SW 1271 (cell line): ENCODE results near the gene SPTBN2.

ENCODE experiments used
- DNase-seq, 2 experiments: peaks; one replicate each; lab custom pipeline; 2025; lab: John Stamatoyannopoulos, UW

The SPTBN2 gene

GRCh38 chr11:66728693-66729385 is at the start of gene SPTBN2:
TSS of gene SPTBN2 (minus strand) at chr11:66729216. CDS start at chr11:66721240, 7,976 bp downstream.
- no peak for DNase-seq

DNA sequence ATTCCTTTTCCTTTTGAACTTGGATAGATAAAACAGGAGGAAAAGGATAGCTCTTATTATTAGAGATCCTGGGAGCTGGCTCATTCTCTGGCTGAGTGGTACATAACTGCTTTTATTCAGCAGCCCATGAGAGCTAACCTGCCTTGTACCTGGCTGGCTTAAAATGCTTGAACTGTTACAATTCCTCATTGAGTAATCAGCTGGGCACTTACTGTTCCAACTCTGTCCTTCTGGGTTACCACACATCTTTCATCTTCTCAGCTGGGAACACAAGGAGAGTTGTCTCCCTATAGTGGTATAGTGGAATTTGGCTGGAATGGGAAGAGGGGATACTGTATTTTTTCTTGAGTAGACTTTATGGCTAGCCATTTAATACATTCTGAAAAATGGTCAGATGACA is 39.8 kb upstream of the SPTBN2 start:
- DNase-seq: no peak

GRCh38 chr11:66768088-66768521 is 39.1 kb upstream of the SPTBN2 start:
- DNase-seq: no peak

DNA sequence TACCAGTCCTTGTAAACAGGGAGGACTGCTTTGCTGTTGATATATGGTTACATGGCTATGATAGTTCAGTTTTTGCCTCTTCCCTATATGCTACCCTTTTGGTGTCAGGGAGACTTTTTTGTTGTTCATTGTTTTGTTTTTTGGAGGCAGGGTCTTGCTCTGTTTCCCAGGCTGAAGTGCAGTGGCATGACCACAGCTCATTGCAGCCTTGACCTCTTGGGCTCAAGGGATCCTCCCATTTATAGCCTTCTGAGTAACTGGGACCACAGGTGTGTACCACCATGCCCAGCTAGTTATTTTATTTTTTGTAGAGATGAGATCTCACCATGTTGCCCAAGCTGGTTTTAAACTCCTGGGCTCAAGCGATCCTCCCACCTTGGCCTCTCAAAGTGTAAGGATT is 38.6 kb upstream of the SPTBN2 start:
- no peak for DNase-seq

- DNase-seq: no peak
Observed at GRCh38 chr11:66766681-66767080, 37.7 kb upstream of the SPTBN2 start.

DNA sequence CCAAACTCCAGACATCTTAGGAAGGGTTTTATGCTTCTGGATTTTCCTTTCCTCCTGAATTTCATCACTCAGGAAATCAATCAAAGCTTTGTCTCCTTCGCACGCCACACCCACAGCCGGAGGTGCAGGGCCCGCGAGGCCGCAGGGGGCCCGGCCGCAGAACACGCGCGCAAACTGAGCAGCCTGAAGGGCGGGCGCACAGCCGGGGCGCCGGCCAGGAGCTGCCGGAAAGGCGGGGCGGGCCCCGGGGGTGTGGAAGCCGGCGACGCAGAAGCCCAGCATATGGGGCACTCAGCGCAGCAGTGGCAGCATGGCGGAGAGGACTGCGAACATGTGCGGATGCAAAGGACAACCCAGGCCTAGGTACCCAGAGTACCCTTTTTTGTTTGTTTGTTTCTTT is 33.1 kb upstream of the SPTBN2 start:
- no peak for DNase-seq

DNA sequence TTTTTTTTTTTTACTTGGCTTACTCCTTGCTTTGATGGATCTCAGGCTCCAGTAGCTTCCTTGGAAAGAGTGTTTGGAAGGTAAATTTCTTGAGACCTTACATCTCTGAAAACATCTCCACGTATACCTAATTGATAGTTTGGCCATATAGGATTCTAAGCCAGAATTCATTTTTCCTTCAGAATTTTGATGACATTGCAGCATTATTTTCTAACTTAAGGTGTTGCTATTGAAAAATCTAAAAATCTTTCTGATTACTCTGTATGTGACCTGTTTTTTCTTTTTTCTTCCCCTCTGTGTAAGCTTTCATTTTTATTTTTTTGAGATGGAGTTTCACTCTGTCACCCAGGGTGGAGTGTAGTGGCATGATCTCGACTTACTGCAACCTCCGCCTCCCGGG is 23.1 kb upstream of the SPTBN2 start:
- DNase-seq: no peak

GRCh38 chr11:66749091-66749490 is 20.1 kb upstream of the SPTBN2 start:
- no peak for DNase-seq

GRCh38 chr11:66747480-66747879 is 18.5 kb upstream of the SPTBN2 start:
- DNase-seq: no peak

- DNase-seq: peak in 1 of 2 experiments; percentile 39
Observed at GRCh38 chr11:66745356-66746235, 16.6 kb upstream of the SPTBN2 start.

DNA sequence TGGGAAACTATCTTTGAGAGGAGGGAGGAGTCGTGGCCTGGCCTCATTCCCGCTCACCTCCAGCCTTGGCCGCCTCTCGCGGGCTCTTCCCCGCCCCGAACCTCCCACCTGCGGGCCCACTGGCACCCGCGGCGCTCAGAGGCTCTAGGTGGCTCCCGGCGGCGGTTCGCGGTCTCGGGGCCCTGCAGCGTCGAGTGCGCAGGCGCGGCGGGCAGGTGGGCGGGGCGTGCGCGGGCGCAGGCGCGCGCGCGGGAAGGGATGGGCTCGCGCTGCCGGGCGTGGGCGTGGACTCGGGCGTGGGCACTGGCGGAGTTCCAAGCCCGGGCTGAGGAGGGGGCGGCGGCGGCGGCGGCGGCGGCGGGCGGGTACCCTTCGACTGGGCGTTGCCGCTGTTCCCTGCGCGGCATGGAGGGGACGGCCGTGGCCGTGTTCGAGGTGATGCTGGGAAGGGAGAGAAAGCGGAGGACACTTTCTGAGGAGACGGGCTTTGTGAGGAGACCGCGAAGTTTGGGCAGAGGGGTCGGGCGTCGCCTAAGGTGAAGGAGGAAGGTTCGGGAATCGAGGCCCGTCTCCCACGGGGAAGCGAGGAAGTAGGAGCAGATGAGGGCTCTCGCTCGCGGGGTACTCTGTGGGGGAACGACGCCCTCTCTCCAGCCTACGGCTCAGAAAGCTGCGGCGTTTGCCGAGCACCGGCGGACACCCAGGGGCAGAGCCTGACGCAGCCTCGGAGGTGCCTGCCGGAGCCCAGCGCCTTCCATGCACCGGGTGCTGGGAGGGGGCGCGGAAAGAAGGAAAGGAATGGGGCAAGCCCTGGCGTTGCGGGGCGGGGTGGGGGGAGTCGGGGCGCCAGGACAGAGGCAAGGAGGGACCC is 15.7 kb upstream of the SPTBN2 start:
- DNase-seq: peak; percentile 66 to 68

GRCh38 chr11:66743271-66743968 is 14.4 kb upstream of the SPTBN2 start:
- no peak for DNase-seq

DNA sequence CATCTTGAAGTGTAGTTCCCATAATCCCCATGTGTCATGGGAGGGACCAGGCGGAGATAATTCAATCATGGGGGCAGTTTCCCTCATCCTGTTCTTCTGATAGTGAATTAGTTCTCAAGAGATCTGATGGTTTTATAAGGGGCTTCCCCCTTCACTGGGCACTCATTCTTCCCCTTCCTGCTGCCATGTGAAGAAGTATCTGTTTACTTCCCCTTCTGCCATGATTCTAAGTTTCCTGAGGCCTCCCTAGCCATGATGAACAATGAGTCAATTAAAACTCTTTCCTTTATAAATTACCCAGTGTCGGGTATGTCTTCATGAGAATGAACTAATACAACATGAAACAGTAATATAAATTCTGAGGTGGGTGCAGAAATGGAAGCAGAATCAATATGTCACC is 12.1 kb upstream of the SPTBN2 start:
- no peak for DNase-seq

DNA sequence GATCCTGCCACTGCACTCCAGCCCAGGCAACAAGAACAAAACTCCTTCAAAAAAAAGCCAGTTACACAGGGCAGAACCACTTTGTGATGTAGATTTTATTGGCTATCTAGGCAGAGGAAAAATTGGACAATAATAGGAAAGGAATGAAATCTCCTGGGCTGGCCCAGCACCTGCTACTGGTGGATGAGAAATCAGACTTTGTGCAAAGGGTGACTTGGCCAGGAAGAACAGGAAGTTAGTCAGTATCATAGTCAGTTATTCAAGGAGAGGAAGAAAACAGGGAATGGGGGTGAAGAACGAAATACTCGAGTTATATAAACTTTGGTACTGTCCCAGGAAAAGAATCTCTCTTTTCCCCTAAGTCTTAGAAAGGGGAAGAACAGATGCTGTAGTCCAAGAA is 11.0 kb upstream of the SPTBN2 start:
- peak in 1 of 2 experiments; percentile 21 for DNase-seq

- DNase-seq: no peak
Observed at GRCh38 chr11:66734215-66734614, 5.2 kb upstream of the SPTBN2 start.

- no peak for DNase-seq
Observed at GRCh38 chr11:66729447-66729846, 431 bp upstream of the SPTBN2 start.

- DNase-seq: no peak
Observed at GRCh38 chr11:66728038-66728692, 851 bp downstream of the SPTBN2 start.

- no peak for DNase-seq
Observed at GRCh38 chr11:66727282-66728037, 1.6 kb downstream of the SPTBN2 start.

DNA sequence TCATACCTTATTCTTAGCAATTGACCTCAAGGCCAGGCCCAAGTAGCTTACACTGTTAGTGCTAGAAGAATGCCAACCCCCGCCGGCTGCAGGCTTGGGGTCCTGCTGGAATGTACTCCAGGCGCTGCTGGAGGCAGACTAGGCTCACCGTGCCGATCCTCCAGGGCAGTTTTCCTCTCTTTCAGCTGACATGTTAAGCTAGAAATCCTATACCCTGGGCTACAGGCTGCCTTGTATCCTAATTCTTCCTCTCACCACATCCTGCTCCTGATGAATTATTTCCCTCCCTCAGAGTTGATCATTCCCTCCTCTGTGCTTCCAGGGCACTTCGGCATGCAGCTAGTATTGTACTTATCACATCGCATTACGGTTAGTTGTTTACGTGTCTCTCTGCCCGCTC is 3.4 kb downstream of the SPTBN2 start:
- no peak for DNase-seq

DNA sequence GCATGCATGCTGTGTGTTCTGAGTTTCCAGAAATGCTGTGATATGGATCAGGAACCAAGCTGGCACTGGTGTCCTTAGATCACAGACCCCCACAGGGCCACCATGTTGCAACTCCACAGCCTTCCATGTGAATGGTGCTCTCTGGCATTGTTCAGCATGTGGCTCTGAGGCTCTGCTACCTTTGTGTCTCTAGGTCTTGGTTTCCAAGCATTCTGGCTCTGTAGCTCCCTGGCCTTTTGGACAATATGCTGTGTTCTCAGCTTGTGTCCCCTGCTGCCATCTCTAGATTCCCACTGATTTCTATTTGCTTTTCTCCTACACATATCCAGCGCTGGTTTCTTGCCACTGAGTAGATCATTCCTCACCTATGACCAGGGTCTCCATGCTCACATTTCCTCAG is 3.9 kb downstream of the SPTBN2 start:
- DNase-seq: no peak
